Measurements from ENCODE around the gene TMPRSS6. TPM values are rescaled to one million over a fixed set of nuclear protein-coding genes. Genes with fewer than 3 reads are reported as not detected.

The TMPRSS6 gene
- total RNA-seq, 1 experiment from 2014 or later = 0.04 TPM

DNA sequence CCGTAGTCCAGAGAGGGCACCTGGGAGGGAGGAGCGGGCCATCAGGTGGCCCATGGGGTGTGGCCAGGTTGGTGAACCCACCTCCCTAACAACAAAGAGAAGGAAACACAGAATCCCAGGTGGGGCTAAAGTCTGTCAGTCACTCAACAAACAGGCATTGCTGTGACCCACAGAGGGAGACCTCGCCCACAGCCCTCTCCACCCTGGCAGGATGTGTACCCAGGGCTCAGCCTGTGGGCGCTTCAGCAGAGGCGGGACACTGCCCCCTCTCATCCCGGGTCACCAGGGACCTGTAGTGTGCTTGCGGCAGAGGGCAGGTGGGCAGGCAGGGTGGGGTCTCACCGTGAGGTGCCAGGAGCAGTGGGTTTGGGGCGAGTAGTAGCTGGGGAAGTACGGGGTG lies 25.1 kb downstream of the TMPRSS6 start:
- CTCF ChIA-PET = no interaction called here
- Histone ChIP-seq H3K27me3 (ENCODE audit: low read length) (no peaks in the 10 kb centered on the region), H3K4me3 (ENCODE audit: low read length) (no peak overlapping the region), H3F3A (ENCODE audit: low read length, unreplicated experiment) (no peaks in the 10 kb centered on the region), H2AFZ (ENCODE audit: low read length) (no peak overlapping the region), H3K9me2 (replicated peaks; ENCODE audit: low read length) (no peaks in the 10 kb centered on the region), H3K4me1 (ENCODE audit: insufficient read depth, low read length) (no peaks in the 10 kb centered on the region), H3K27ac (ENCODE audit: low read length) (no peak overlapping the region), H3K79me2 (ENCODE audit: low read length) (no peaks in the 10 kb centered on the region), H4K20me1 (ENCODE audit: low read length) (no peaks in the 10 kb centered on the region), H3K9ac (ENCODE audit: low read length) (no peak overlapping the region), H3K4me2 (ENCODE audit: low read length) (no peak overlapping the region), H3K9me3 (ENCODE audit: low read length) (no peaks in the 10 kb centered on the region), H3K36me3 (ENCODE audit: low read depth, low read length) (no peaks in the 10 kb centered on the region)
- POLR2A ChIA-PET (ENCODE audit: unreplicated experiment) = no interaction called here
- no peak for DNase-seq
- no peak for ATAC-seq
- BruUV-seq (replicated peaks) = no TSS peak
- intact Hi-C loops (cut with micrococcal nuclease) = no loop called here
- no peak for TF ChIP-seq EZH2phosphoT487 (IDR thresholded peaks at IDR 0.05; ENCODE audit: borderline replicate concordance, low read length)
- no peak for TF ChIP-seq EZH2 (IDR thresholded peaks at IDR 0.05; ENCODE audit: low read length, unreplicated experiment)
- TF ChIP-seq, protein P1, sequence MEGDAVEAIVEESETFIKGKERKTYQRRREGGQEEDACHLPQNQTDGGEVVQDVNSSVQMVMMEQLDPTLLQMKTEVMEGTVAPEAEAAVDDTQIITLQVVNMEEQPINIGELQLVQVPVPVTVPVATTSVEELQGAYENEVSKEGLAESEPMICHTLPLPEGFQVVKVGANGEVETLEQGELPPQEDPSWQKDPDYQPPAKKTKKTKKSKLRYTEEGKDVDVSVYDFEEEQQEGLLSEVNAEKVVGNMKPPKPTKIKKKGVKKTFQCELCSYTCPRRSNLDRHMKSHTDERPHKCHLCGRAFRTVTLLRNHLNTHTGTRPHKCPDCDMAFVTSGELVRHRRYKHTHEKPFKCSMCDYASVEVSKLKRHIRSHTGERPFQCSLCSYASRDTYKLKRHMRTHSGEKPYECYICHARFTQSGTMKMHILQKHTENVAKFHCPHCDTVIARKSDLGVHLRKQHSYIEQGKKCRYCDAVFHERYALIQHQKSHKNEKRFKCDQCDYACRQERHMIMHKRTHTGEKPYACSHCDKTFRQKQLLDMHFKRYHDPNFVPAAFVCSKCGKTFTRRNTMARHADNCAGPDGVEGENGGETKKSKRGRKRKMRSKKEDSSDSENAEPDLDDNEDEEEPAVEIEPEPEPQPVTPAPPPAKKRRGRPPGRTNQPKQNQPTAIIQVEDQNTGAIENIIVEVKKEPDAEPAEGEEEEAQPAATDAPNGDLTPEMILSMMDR (conservative IDR thresholded peaks at IDR 0.05; ENCODE audit: low read depth, low read length) = no peak

DNA sequence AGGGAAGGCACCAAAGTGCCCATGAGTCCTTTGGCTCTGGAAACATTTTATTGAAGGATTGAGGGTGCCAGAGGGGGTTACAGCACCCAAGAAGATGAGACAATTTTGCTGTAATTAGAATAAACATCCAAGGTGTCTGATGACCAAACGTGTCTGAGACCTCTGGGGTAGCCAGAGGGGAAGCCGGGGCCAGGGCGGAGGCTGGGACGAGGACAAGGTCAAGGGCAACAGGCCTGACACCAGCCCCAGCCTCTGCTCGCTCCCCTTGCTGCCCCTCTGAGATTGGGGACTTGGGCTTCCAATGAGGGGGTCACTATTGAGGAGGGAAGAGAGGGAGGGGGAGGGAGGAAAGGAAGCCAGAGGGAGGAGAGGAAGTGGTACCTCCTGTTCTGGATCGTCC lies 25.6 kb downstream of the TMPRSS6 start:
- no peaks in the 10 kb centered on the region for H3K9me2 ChIP-seq (replicated peaks; ENCODE audit: low read length)
- no peak overlapping the region for H3K9ac ChIP-seq (ENCODE audit: low read length)
- intact Hi-C loops (cut with micrococcal nuclease) = no loop called here
- ATAC-seq (no peak), DNase-seq (no peak)
- no peaks in the 10 kb centered on the region for H3F3A ChIP-seq (ENCODE audit: low read length, unreplicated experiment)
- H3K36me3 ChIP-seq (ENCODE audit: low read depth, low read length) = no peaks in the 10 kb centered on the region
- TF ChIP-seq, protein P1 (conservative IDR thresholded peaks at IDR 0.05; ENCODE audit: low read depth, low read length) = no peak
- no peak for TF ChIP-seq EZH2phosphoT487 (IDR thresholded peaks at IDR 0.05; ENCODE audit: borderline replicate concordance, low read length)
- TF ChIP-seq EZH2 (IDR thresholded peaks at IDR 0.05; ENCODE audit: low read length, unreplicated experiment) = no peak
- H3K4me3 ChIP-seq (ENCODE audit: low read length) = no peak overlapping the region
- H3K9me3 ChIP-seq (ENCODE audit: low read length) = no peaks in the 10 kb centered on the region
- H3K79me2 ChIP-seq (ENCODE audit: low read length) = no peaks in the 10 kb centered on the region
- no peaks in the 10 kb centered on the region for H4K20me1 ChIP-seq (ENCODE audit: low read length)
- H3K4me1 ChIP-seq (ENCODE audit: insufficient read depth, low read length) = no peaks in the 10 kb centered on the region
- H2AFZ ChIP-seq (ENCODE audit: low read length) = no peak overlapping the region
- H3K27ac ChIP-seq (ENCODE audit: low read length) = no peak overlapping the region
- H3K4me2 ChIP-seq (ENCODE audit: low read length) = no peak overlapping the region
- H3K27me3 ChIP-seq (ENCODE audit: low read length) = no peaks in the 10 kb centered on the region
- ChIA-PET CTCF (no interaction called here), POLR2A (ENCODE audit: unreplicated experiment) (no interaction called here)
- no TSS peak for BruUV-seq (replicated peaks)

DNA sequence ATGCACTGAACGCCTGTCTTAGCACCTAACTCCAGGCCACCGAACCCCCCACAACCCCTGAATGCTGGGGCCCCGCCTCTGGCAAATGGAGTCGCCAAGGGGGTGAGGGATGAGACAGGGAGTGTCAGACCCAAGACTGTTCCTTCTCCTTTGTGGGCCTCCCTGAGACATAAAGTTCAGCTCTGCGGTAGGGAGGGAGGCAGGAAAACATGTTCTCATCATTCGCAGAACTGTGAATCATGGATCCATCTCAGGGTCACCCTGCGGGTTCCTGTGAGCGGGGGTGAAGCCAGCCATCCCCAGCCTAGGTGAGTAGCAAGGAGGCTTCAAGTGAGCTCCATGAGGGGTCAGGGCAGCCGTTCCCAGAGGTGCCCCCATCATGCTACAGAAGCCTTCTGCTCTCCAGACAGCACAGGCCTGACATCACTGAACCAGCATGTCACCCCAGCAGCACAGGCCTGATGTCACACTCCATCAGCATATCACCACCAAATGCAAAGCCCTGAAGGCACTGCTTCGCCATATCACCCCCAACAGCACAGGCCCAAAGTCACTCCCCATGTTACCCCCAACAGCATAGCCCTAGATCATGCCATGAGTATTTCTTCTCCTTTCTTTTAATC lies 27.2 kb downstream of the TMPRSS6 start:
- Histone ChIP-seq H3F3A (ENCODE audit: low read length, unreplicated experiment) (no peaks in the 10 kb centered on the region), H3K9me3 (ENCODE audit: low read length) (no peaks in the 10 kb centered on the region), H3K4me1 (ENCODE audit: insufficient read depth, low read length) (no peaks in the 10 kb centered on the region), H3K4me3 (ENCODE audit: low read length) (no peak overlapping the region), H3K27me3 (ENCODE audit: low read length) (no peaks in the 10 kb centered on the region), H3K27ac (ENCODE audit: low read length) (no peak overlapping the region), H3K9me2 (replicated peaks; ENCODE audit: low read length) (no peaks in the 10 kb centered on the region), H3K36me3 (ENCODE audit: low read depth, low read length) (no peaks in the 10 kb centered on the region), H3K4me2 (ENCODE audit: low read length) (no peak overlapping the region), H2AFZ (ENCODE audit: low read length) (no peak overlapping the region), H3K9ac (ENCODE audit: low read length) (no peak overlapping the region), H4K20me1 (ENCODE audit: low read length) (no peaks in the 10 kb centered on the region), H3K79me2 (ENCODE audit: low read length) (no peaks in the 10 kb centered on the region)
- ATAC-seq (no peak), DNase-seq (no peak)
- TF ChIP-seq EZH2 (IDR thresholded peaks at IDR 0.05; ENCODE audit: low read length, unreplicated experiment) (no peak), EZH2phosphoT487 (IDR thresholded peaks at IDR 0.05; ENCODE audit: borderline replicate concordance, low read length) (no peak)
- TF ChIP-seq, protein P1 (conservative IDR thresholded peaks at IDR 0.05; ENCODE audit: low read depth, low read length) = no peak
- no TSS peak for BruUV-seq (replicated peaks)
- ChIA-PET CTCF (no interaction called here), POLR2A (ENCODE audit: unreplicated experiment) (no interaction called here)
- intact Hi-C loops (cut with micrococcal nuclease) = no loop called here
